HEK293 (cell line): ENCODE data around the gene POLR1B.

Source experiments
- CTCF ChIP-seq: fragments of 450-650 bp; formaldehyde crosslinking; IDR thresholded peaks from 2 replicates; pipeline ENCODE4 v1.5.1; 2016; ENCODE audit warnings: missing biosample characterization, missing genetic modification characterization
- KLF17 ChIP-seq: fragments of 450-650 bp; formaldehyde crosslinking; IDR thresholded peaks from 2 replicates; pipeline ENCODE4 v1.5.1; 2016; ENCODE audit warnings: missing biosample characterization, missing genetic modification characterization
- SETDB1 ChIP-seq: IDR thresholded peaks from one replicate; pipeline ENCODE4 v1.6.1; 2017; ENCODE audit warnings: mild to moderate bottlenecking, low read length, moderate library complexity, mixed read lengths; ENCODE audit not compliant: insufficient read length
- ZBTB1 ChIP-seq: fragments of 450-650 bp; formaldehyde crosslinking; IDR thresholded peaks from 2 replicates; pipeline ENCODE4 v1.5.1; 2016; ENCODE audit warnings: missing biosample characterization, missing genetic modification characterization
- ZNF24 ChIP-seq: fragments of 450-650 bp; formaldehyde crosslinking; IDR thresholded peaks from 2 replicates; pipeline ENCODE4 v1.5.1; 2016; ENCODE audit warnings: missing biosample characterization, missing genetic modification characterization
- ZNF600 ChIP-seq: fragments of 450-650 bp; formaldehyde crosslinking; IDR thresholded peaks from 2 replicates; pipeline ENCODE4 v1.5.1; 2016; ENCODE audit warnings: missing biosample characterization, missing genetic modification characterization

GRCh38 chr2:112494828-112495227 lies 47.4 kb upstream of the POLR1B start:
- TF ChIP-seq ZNF24 (tag by site-specific recombination) (no peak), CTCF (tag by site-specific recombination) (no peak), ZNF600 (tag by site-specific recombination) (no peak), ZBTB1 (no peak), KLF17 (no peak), SETDB1 (no peak)
